OCI-LY1 (cell line): ENCODE data around the gene ST3GAL3.

ENCODE experiments used
- EZH2 ChIP-seq: fragments of 200-600 bp; sonication (generic), shearing (Covaris generic); IDR thresholded peaks from 2 replicates; pipeline ENCODE4 v1.8.0; 2017; ENCODE audit warnings: borderline replicate concordance, mixed run types, mild to moderate bottlenecking, antibody characterized with exemption, low read length, moderate library complexity, mixed read lengths
- TF ChIP-seq, protein P1 (sequence below): fragments of 200-600 bp; sonication (generic), shearing (Covaris generic); IDR thresholded peaks from 2 replicates; pipeline ENCODE4 v1.5.1; 2017; ENCODE audit warnings: mild to moderate bottlenecking, antibody characterized with exemption, low read length, moderate library complexity, mixed read lengths

DNA sequence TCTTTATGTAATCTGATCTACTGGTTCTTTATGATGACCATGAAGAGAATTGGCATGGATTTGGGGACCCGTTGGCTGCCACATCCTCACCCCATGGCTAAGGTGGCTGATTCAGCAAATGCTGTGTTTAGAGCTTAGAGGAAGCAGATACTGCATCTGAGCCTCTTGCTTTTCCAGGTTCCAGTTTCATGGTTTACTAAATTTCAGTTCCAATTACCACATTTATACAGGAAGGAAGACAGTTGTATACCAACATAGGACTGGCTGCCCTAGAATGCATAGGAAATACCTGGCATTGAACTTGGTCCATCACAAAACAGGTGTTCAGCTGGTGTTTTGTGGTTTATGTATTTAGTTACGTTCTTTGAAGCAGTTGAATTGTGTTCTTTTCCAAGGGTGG lies 107.1 kb downstream of the ST3GAL3 start:
- TF ChIP-seq, protein P1, sequence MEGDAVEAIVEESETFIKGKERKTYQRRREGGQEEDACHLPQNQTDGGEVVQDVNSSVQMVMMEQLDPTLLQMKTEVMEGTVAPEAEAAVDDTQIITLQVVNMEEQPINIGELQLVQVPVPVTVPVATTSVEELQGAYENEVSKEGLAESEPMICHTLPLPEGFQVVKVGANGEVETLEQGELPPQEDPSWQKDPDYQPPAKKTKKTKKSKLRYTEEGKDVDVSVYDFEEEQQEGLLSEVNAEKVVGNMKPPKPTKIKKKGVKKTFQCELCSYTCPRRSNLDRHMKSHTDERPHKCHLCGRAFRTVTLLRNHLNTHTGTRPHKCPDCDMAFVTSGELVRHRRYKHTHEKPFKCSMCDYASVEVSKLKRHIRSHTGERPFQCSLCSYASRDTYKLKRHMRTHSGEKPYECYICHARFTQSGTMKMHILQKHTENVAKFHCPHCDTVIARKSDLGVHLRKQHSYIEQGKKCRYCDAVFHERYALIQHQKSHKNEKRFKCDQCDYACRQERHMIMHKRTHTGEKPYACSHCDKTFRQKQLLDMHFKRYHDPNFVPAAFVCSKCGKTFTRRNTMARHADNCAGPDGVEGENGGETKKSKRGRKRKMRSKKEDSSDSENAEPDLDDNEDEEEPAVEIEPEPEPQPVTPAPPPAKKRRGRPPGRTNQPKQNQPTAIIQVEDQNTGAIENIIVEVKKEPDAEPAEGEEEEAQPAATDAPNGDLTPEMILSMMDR: no peak
- TF ChIP-seq EZH2: no peak
